Measurements from ENCODE around the gene FITM1.
A peak's percentile ranks its signal among the peaks of the same experiment; 100 is the strongest.

The FITM1 gene

GRCh38 chr14:24139272-24139934 is 8.9 kb downstream of the FITM1 start:
- DNase-seq (ENCODE audit: low read depth, low spot score): no peak

- peak; percentile 100 for DNase-seq (ENCODE audit: low read depth, low spot score)
Measured at GRCh38 chr14:24141097-24141880, 10.8 kb downstream of the FITM1 start, which contains the start of gene EMC9. Gene EMC9 (minus strand): TSS chr14:24141591. CDS start chr14:24141304, 287 bp downstream.

DNA sequence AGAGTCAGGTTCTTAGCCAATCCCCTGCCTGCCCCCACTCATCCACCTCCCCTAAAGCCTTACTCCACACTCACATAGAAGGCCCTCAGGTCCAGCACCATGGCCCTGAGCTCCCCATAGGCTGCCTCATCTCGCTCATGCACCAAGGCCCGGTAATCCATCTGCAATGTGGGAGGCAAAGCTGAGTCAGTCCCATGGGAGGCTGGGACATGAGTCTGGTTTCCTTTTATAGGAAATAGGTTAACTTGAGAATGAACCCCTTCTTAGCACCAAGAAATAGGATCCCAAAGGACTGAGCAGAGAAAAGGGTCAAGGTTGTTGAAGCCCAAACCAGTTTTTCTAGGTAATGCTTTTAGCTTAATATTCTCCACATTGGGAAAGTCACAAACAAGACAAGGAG is 13.1 kb downstream of the FITM1 start:
- DNase-seq (ENCODE audit: low read depth, low spot score): no peak

DNA sequence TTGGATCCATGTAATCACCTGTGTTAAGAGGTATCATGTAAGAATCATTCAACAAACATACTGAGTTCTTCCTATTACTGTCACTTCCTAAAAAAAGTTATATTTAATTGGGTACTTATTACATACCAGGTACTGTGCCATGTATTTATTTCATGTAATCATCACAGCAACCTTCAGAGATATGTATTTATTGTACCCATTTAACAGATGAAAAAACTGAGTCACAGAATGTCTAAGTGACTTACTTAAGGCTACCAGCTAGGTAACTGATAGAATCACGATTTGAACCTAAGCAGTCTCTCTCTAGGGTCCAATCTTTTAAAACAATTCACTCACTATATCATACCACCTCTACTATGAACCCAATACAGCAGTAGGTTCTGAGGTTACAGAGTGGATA is 14.0 kb downstream of the FITM1 start:
- DNase-seq (ENCODE audit: low read depth, low spot score): no peak

DNA sequence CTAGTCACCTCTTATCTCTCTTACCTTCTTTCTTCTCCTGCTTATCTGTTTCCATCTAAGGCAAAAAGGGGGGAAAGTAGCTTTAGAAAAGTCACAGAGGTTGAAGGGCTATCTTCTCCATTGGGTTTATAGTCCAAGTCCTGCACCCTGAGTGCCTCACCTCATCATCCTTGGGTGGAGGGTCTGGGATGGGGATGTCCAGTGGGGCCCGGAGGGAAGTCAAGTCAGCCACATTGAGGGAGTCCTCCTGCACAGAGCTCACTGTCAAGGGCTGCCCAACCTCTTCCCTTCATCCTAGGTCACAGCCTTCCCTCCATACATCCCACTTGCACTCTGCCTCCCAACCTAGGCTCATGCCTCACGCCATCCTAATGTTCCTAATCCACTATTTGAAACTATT is 14.8 kb downstream of the FITM1 start:
- no peak for DNase-seq (ENCODE audit: low read depth, low spot score)

- peak; percentile 40 for DNase-seq (ENCODE audit: low read depth, low spot score)
Measured at GRCh38 chr14:24145690-24146452, 15.4 kb downstream of the FITM1 start.

DNA sequence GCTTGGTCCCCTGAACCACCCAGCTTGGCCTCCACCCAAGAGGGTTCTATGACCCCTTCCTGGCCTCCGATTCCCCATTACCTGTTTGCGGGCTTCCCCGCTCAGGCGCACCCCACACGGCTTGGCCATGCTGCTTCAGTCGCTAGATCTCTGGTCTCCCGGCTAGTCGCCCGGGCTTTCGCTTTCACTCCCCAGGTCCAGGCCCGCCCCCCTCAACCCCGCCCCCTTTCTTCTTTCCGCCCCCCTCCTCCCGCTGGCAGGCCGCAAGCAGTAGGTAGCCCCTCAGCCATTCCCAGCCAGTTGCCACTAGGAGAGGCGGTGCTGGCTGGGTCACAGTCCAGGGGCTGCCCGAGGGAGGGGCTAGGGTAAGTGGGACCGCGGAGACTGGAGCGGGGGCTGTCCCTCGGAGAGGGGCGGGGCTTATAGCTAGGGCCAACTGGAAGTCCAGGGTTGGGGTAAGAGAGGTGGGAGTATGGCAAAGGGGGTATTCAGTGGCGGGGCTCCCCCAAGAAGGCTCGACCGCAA is 16.1 kb downstream of the FITM1 start, which contains the start of gene PSME2:
TSS of gene PSME2 (minus strand) at position 158 of the 525 bp plus-strand sequence. CDS start at position 129, 29 bp downstream.
- DNase-seq (ENCODE audit: low read depth, low spot score): peak; percentile 98

DNA sequence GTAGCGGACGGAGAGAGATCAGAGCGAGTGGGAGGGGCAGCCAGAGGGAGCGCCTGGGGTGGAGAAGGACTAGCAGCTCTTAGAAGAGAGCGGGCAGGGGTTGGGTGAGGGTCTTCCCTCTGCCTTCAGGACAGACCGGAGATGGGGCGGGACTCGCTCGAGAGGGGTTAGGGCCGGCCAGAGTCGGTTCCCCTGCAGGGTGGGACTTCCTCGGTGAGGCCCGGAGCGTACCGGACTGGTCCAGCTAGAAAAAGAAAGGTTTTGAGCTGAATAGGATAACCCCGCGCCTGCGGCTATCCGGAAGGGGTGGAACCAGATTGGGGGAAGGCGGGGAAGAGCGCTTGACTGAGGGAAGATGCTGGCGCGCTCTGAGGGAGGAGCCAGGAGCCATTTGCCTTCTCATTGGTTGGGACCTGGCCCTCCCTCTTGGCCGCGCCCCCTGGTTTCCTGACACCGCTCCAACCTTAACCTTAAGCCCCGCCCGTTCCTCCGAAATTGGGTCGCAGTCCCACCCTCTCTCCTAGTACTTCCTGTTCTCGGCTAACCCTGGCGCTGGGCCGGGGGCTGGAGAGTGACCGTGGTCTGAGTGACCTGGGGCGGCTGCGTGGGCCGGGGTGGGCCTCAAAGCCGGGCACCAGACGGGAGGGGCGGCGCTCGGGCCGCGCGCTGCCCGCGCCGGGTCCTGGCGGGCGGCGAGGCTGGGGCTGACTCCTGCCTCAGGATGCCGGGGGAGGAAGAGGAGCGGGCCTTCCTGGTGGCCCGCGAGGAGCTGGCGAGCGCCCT is 16.7 kb downstream of the FITM1 start, which contains the start of gene RNF31:
TSS of gene RNF31 (plus strand) at position 521 of the 783 bp plus-strand sequence. CDS start at position 722, 201 bp downstream.
- peak; percentile 99 for DNase-seq (ENCODE audit: low read depth, low spot score)

- peak; percentile 36 for DNase-seq (ENCODE audit: low read depth, low spot score)
Measured at GRCh38 chr14:24147761-24148428, 17.4 kb downstream of the FITM1 start.

DNA sequence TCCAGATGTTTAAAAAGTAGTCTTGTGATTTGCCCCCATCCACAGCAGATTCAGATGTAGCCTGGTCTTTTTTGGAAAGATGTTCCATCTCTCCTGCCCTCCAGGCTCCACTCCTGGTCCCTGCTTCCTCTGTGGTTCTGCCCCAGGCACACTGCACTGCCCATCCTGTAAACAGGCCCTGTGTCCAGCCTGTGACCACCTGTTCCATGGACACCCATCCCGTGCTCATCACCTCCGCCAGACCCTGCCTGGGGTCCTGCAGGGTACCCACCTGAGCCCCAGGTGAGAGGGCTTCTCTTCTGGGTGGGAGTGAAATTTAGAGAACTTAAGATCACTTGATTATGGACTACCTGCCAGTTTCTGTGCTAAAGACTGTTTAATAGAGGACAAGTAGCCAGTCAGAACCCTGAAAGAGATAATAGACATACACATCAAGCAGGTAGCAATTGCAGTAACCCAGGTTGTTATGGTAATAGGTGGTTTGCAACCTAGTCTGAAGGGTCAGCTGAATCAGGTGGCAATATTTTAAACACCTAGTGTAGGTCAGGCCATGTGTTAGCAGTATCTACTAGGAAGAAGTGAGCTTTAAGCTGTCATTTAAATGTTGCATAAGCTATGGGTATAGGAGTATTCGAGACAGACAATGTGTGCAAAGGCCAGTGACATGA is 19.0 kb downstream of the FITM1 start:
- DNase-seq (ENCODE audit: low read depth, low spot score): no peak

- DNase-seq (ENCODE audit: low read depth, low spot score): no peak
Measured at GRCh38 chr14:24150061-24150460, 19.6 kb downstream of the FITM1 start.

DNA sequence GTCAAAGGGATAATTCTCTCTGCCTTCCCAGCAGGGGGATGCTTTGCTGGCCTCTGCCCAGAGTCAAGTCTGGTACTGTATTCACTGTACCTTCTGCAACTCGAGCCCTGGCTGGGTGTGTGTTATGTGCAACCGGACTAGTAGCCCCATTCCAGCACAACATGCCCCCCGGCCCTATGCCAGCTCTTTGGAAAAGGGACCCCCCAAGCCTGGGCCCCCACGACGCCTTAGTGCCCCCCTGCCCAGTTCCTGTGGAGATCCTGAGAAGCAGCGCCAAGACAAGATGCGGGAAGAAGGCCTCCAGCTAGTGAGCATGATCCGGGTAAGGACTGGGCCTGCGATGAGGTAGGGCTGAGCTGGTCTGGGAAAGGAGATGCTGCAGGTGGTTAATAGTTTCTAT is 20.1 kb downstream of the FITM1 start:
- DNase-seq (ENCODE audit: low read depth, low spot score): no peak

DNA sequence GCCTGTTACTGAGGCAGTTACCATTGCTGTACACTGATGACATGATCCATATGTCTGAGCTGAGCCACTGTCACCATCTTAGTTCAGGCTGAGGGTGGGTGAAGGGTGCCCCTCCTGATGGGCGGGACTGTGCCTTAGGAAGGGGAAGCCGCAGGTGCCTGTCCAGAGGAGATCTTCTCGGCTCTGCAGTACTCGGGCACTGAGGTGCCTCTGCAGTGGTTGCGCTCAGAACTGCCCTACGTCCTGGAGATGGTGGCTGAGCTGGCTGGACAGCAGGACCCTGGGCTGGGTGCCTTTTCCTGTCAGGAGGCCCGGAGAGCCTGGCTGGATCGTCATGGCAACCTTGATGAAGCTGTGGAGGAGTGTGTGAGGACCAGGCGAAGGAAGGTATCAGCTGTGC is 20.5 kb downstream of the FITM1 start:
- DNase-seq (ENCODE audit: low read depth, low spot score): no peak

GRCh38 chr14:24151404-24152080 is 21.1 kb downstream of the FITM1 start:
- DNase-seq (ENCODE audit: low read depth, low spot score): no peak

DNA sequence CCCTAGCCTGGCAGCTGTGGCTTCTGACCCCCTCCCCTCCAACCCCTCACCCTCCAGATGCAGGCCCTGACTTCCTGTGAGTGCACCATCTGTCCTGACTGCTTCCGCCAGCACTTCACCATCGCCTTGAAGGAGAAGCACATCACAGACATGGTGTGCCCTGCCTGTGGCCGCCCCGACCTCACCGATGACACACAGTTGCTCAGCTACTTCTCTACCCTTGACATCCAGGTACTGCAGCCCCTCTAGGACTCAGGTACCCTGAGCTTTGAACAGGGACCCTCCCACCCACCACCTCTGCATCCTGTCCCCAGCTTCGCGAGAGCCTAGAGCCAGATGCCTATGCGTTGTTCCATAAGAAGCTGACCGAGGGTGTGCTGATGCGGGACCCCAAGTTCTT is 24.6 kb downstream of the FITM1 start:
- DNase-seq (ENCODE audit: low read depth, low spot score): no peak

GRCh38 chr14:24156840-24157239 is 26.4 kb downstream of the FITM1 start:
- DNase-seq (ENCODE audit: low read depth, low spot score): no peak

GRCh38 chr14:24157331-24157730 is 26.9 kb downstream of the FITM1 start:
- DNase-seq (ENCODE audit: low read depth, low spot score): no peak

- DNase-seq (ENCODE audit: low read depth, low spot score): no peak
Measured at GRCh38 chr14:24159777-24160498, 29.5 kb downstream of the FITM1 start.

- DNase-seq (ENCODE audit: low read depth, low spot score): no peak
Measured at GRCh38 chr14:24160499-24160849, 30.0 kb downstream of the FITM1 start.

Data from astrocyte of the hippocampus (primary cell).